Measurements from ENCODE around the gene ECEL1. TPM values are rescaled to one million over a fixed set of nuclear protein-coding genes. Genes with fewer than 3 reads are reported as not detected.

The ECEL1 gene
- total and polyA plus RNA-seq, 5 donors from 2014 or later: not detected

GRCh38 chr2:232493701-232494474, 6.3 kb upstream of the ECEL1 start:
- Mint-ChIP-seq H3K4me1 (no peaks in the 10 kb centered on the region), H3K27me3 (peaks cover 19% of the 10 kb centered on the region), H3K27ac (no peak overlapping the region), H3K4me3 (no peak overlapping the region), H3K9me3 (peaks cover 0 to 5% (median 0%) of the 10 kb centered on the region in 7 donors), H3K36me3 (peaks cover 4% of the 10 kb centered on the region)
- no peaks in the 10 kb centered on the region for H3K9me3 ChIP-seq (ENCODE audit: control insufficient read depth in 2 of 2, low read length in 2 of 2)
- ATAC-seq (ENCODE audit: low read depth in 2 of 2) (no peak), DNase-seq (no peak)
- no peaks in the 10 kb centered on the region for H3K36me3 ChIP-seq (ENCODE audit: control insufficient read depth, insufficient read depth, low read length)
- H3K27me3 ChIP-seq (ENCODE audit: control insufficient read depth, insufficient read depth, low read length): no peaks in the 10 kb centered on the region
- no peak overlapping the region for H3K4me3 ChIP-seq (ENCODE audit: low read depth, low read length)
- H3K4me1 ChIP-seq (ENCODE audit: control insufficient read depth, insufficient read depth, low read length, poor library complexity, severe bottlenecking): no peaks in the 10 kb centered on the region
- no peak overlapping the region for H3K27ac ChIP-seq (ENCODE audit: insufficient read depth, low read length, poor library complexity, severe bottlenecking)

GRCh38 chr2:232492963-232493700, 5.5 kb upstream of the ECEL1 start:
- H3K36me3 ChIP-seq (ENCODE audit: control insufficient read depth, insufficient read depth, low read length): no peaks in the 10 kb centered on the region
- peaks cover 23% of the 10 kb centered on the region for H3K27me3 Mint-ChIP-seq
- H3K36me3 Mint-ChIP-seq: no peaks in the 10 kb centered on the region
- no peak for DNase-seq
- no peaks in the 10 kb centered on the region for H3K4me1 ChIP-seq (ENCODE audit: control insufficient read depth, insufficient read depth, low read length, poor library complexity, severe bottlenecking)
- no peak for ATAC-seq (ENCODE audit: low read depth in 2 of 2)
- no peaks in the 10 kb centered on the region for H3K9me3 ChIP-seq (ENCODE audit: control insufficient read depth in 2 of 2, low read length in 2 of 2)
- H3K9me3 Mint-ChIP-seq: peaks cover 0 to 3% (median 0%) of the 10 kb centered on the region in 7 donors
- H3K27ac Mint-ChIP-seq: no peak overlapping the region
- peaks cover 0 to 3% (median under 1%) of the 10 kb centered on the region in 4 donors for H3K4me1 Mint-ChIP-seq
- no peak overlapping the region for H3K27ac ChIP-seq (ENCODE audit: insufficient read depth, low read length, poor library complexity, severe bottlenecking)
- no peak overlapping the region for H3K4me3 ChIP-seq (ENCODE audit: low read depth, low read length)
- H3K4me3 Mint-ChIP-seq: no peak overlapping the region
- peaks cover 4% of the 10 kb centered on the region for H3K27me3 ChIP-seq (ENCODE audit: control insufficient read depth, insufficient read depth, low read length)

- ATAC-seq (ENCODE audit: low read depth in 2 of 2): no peak
- no peak for DNase-seq
- no peak overlapping the region for H3K27ac Mint-ChIP-seq
Measured at GRCh38 chr2:232492236-232492848, 4.7 kb upstream of the ECEL1 start.

GRCh38 chr2:232491139-232491780, 3.6 kb upstream of the ECEL1 start:
- DNase-seq: no peak
- H3K4me3 Mint-ChIP-seq: no peak overlapping the region
- Histone ChIP-seq H3K9me3 (ENCODE audit: control insufficient read depth in 2 of 2, low read length in 2 of 2) (no peaks in the 10 kb centered on the region), H3K36me3 (ENCODE audit: control insufficient read depth, insufficient read depth, low read length) (no peaks in the 10 kb centered on the region), H3K27ac (ENCODE audit: insufficient read depth, low read length, poor library complexity, severe bottlenecking) (no peak overlapping the region), H3K4me1 (ENCODE audit: control insufficient read depth, insufficient read depth, low read length, poor library complexity, severe bottlenecking) (peaks cover 8% of the 10 kb centered on the region), H3K27me3 (ENCODE audit: control insufficient read depth, insufficient read depth, low read length) (peaks cover 4% of the 10 kb centered on the region), H3K4me3 (ENCODE audit: low read depth, low read length) (no peak overlapping the region)
- ATAC-seq (ENCODE audit: low read depth in 2 of 2): no peak
- peaks cover 25% of the 10 kb centered on the region for H3K27me3 Mint-ChIP-seq
- peaks cover 0 to 5% (median 0%) of the 10 kb centered on the region in 7 donors for H3K9me3 Mint-ChIP-seq
- no peak overlapping the region for H3K27ac Mint-ChIP-seq
- H3K36me3 Mint-ChIP-seq: no peaks in the 10 kb centered on the region
- peaks cover 0 to 3% (median under 1%) of the 10 kb centered on the region in 4 donors for H3K4me1 Mint-ChIP-seq

More at GRCh38 chr2:232492236-232492848, 4.7 kb upstream of the ECEL1 start:
- Histone ChIP-seq H3K27ac (ENCODE audit: insufficient read depth, low read length, poor library complexity, severe bottlenecking) (no peak overlapping the region), H3K9me3 (ENCODE audit: control insufficient read depth in 2 of 2, low read length in 2 of 2) (no peaks in the 10 kb centered on the region), H3K36me3 (ENCODE audit: control insufficient read depth, insufficient read depth, low read length) (no peaks in the 10 kb centered on the region), H3K4me1 (ENCODE audit: control insufficient read depth, insufficient read depth, low read length, poor library complexity, severe bottlenecking) (peaks cover under 1% of the 10 kb centered on the region), H3K4me3 (ENCODE audit: low read depth, low read length) (no peak overlapping the region), H3K27me3 (ENCODE audit: control insufficient read depth, insufficient read depth, low read length) (peaks cover 4% of the 10 kb centered on the region)
- peaks cover 25% of the 10 kb centered on the region for H3K27me3 Mint-ChIP-seq
- H3K9me3 Mint-ChIP-seq: peaks cover 0 to 3% (median 0%) of the 10 kb centered on the region in 7 donors
- H3K4me1 Mint-ChIP-seq: peaks cover 0 to 3% (median under 1%) of the 10 kb centered on the region in 4 donors
- no peaks in the 10 kb centered on the region for H3K36me3 Mint-ChIP-seq
- no peak overlapping the region for H3K4me3 Mint-ChIP-seq

- Mint-ChIP-seq H3K27me3 (peaks cover 26% of the 10 kb centered on the region), H3K4me3 (no peak overlapping the region), H3K9me3 (peaks cover 0 to 5% (median 0%) of the 10 kb centered on the region in 7 donors), H3K36me3 (no peaks in the 10 kb centered on the region), H3K27ac (no peak overlapping the region), H3K4me1 (peaks cover 0 to 3% (median under 1%) of the 10 kb centered on the region in 4 donors)
- DNase-seq (no peak), ATAC-seq (ENCODE audit: low read depth in 2 of 2) (no peak)
- Histone ChIP-seq H3K4me3 (ENCODE audit: low read depth, low read length) (no peak overlapping the region), H3K9me3 (ENCODE audit: control insufficient read depth in 2 of 2, low read length in 2 of 2) (no peaks in the 10 kb centered on the region), H3K27me3 (ENCODE audit: control insufficient read depth, insufficient read depth, low read length) (peaks cover 4% of the 10 kb centered on the region), H3K27ac (ENCODE audit: insufficient read depth, low read length, poor library complexity, severe bottlenecking) (no peak overlapping the region), H3K4me1 (ENCODE audit: control insufficient read depth, insufficient read depth, low read length, poor library complexity, severe bottlenecking) (peaks cover 8% of the 10 kb centered on the region), H3K36me3 (ENCODE audit: control insufficient read depth, insufficient read depth, low read length) (no peaks in the 10 kb centered on the region)
Measured at GRCh38 chr2:232490221-232491138, 2.8 kb upstream of the ECEL1 start.

GRCh38 chr2:232489516-232490220, 2.0 kb upstream of the ECEL1 start:
- no peak overlapping the region for H3K27ac Mint-ChIP-seq
- H3K9me3 Mint-ChIP-seq: peaks cover 0 to 5% (median 0%) of the 10 kb centered on the region in 7 donors
- ATAC-seq (ENCODE audit: low read depth in 2 of 2) (no peak), DNase-seq (no peak)
- H3K27me3 Mint-ChIP-seq: peaks cover 32% of the 10 kb centered on the region
- H3K4me3 Mint-ChIP-seq: peak overlapping the region in 1 of 4 donors; percentile 64
- Histone ChIP-seq H3K36me3 (ENCODE audit: control insufficient read depth, insufficient read depth, low read length) (no peaks in the 10 kb centered on the region), H3K27me3 (ENCODE audit: control insufficient read depth, insufficient read depth, low read length) (peaks cover 4% of the 10 kb centered on the region), H3K4me1 (ENCODE audit: control insufficient read depth, insufficient read depth, low read length, poor library complexity, severe bottlenecking) (peaks cover 8% of the 10 kb centered on the region), H3K4me3 (ENCODE audit: low read depth, low read length) (no peak overlapping the region), H3K27ac (ENCODE audit: insufficient read depth, low read length, poor library complexity, severe bottlenecking) (no peak overlapping the region), H3K9me3 (ENCODE audit: control insufficient read depth in 2 of 2, low read length in 2 of 2) (no peaks in the 10 kb centered on the region)
- peaks cover 0 to 10% (median under 1%) of the 10 kb centered on the region in 4 donors for H3K4me1 Mint-ChIP-seq
- no peaks in the 10 kb centered on the region for H3K36me3 Mint-ChIP-seq

All from CD4-positive, CD25-positive, alpha-beta regulatory T cell (primary cell).